Immature natural killer cell (primary cell): ENCODE measurements around the gene CCDC110. TPM values are rescaled to one million over a fixed set of nuclear protein-coding genes. Genes with fewer than 3 reads are reported as not detected.
"Not testable (repeated sequence)": the region's sequence is repeated elsewhere in the genome, so short reads cannot be mapped to it uniquely, and the experiment has no call there.

ENCODE experiments used
- DNase-seq, 3 donors: peaks; one replicate each; pipeline ENCODE4 v3.0.0; 2022; ENCODE audit warnings: mixed read lengths in 1 of 3
- H3K27ac Mint-ChIP-seq, 6 donors: one replicate each; pipeline ENCODE4 v1.8.0; 2020; ENCODE audit warnings: mixed read lengths in 6 of 6, mild to moderate bottlenecking in 5 of 6, inconsistent platforms in 4 of 6, moderate library complexity in 3 of 6
- H3K27me3 Mint-ChIP-seq, 3 donors: one replicate each; pipeline ENCODE4 v1.8.0; 2020 to 2021; ENCODE audit warnings: low read depth in 3 of 3, mild to moderate bottlenecking in 3 of 3, mixed read lengths in 3 of 3, moderate library complexity in 3 of 3, inconsistent platforms in 1 of 3
- H3K36me3 Mint-ChIP-seq, 3 donors: one replicate each; pipeline ENCODE4 v1.8.0; 2020; ENCODE audit warnings: mixed read lengths in 3 of 3, inconsistent platforms in 2 of 3, mild to moderate bottlenecking in 2 of 3
- H3K4me1 Mint-ChIP-seq, 2 donors: one replicate each; pipeline ENCODE4 v1.8.0; 2020; ENCODE audit warnings: inconsistent platforms in 2 of 2, mild to moderate bottlenecking in 2 of 2, mixed read lengths in 2 of 2, moderate library complexity in 1 of 2
- H3K4me3 Mint-ChIP-seq, 5 donors: one replicate each; pipeline ENCODE4 v1.8.0; 2020; ENCODE audit warnings: mild to moderate bottlenecking in 5 of 5, mixed read lengths in 5 of 5, inconsistent platforms in 3 of 5, moderate library complexity in 3 of 5
- H3K9me3 Mint-ChIP-seq, 6 donors: one replicate each; pipeline ENCODE4 v1.8.0; 2020; ENCODE audit warnings: mild to moderate bottlenecking in 6 of 6, mixed read lengths in 6 of 6, inconsistent platforms in 4 of 6, moderate library complexity in 3 of 6
- polyA plus RNA-seq, 3 donors: library from polyadenylated mRNA; unstranded; fragments of 300-500 nt; fragmentation: Illumina TruSeq; gene quantifications; one replicate each; pipeline ENCODE4 v1.2.3, GENCODE V29; 2021

The CCDC110 gene
- polyA plus RNA-seq = not detected

DNA sequence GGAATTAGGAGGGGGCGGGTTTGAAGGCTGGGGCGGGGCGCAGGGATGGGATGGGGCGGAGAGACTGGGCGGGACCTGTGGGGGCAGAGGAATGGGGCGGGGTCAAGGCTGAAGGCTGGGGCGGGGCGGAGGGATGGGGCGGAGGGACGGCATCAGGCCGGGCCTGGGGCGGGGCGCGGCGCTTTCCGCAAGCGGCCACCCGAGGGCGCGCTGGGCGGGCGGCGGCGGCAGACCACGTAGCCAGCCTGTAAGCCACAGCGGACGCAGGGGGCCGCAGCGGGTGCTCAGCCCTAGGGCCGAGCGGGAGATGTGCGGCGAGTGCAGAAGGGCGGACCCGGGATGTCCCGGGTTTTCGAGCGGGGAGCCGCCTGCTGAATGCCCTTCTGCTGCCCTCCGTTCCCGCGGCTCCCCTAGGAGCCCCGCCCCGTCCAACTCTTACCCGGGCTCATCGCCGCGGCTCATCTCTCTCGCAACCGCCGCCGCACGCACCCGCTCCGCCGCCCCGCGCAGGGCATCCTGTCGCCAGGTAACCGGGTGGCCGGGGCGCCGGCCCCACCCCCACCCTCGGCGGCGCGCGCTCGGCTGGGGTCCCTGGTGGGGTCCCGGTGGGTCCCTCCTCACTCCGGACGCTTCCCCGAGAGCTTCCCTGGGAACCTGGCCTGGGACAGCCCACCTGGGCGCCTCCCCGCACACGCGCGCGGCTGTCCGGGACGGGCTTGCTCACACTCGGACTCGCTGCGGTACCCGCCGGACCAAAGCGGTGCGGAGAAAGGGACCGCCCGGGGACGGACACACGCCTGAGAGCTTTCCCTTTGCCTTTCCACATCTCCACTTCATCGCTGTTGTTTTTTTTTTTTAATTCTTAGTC is at the start of gene CCDC110:
Gene CCDC110 (minus strand): TSS at position 499 of the 868 bp plus-strand sequence. CDS start 50 bp downstream, at position 449.
- Mint-ChIP-seq H3K9me3 (peaks cover 0 to under 1% (median 0%) of the 10 kb centered on the region in 6 donors), H3K27me3 (peaks cover 3 to 9% (median 6%) of the 10 kb centered on the region in 3 donors), H3K27ac (peak within 1 kb of the TSS; percentile 58 to 86 (median 76)), H3K4me1 (peaks cover 10 to 16% of the 10 kb centered on the region in 2 donors), H3K4me3 (peak within 1 kb of the TSS; percentile 85 to 98 (median 90)), H3K36me3 (no peaks in the 10 kb centered on the region)
- DNase-seq = peak; percentile 72 to 82 (median 78)

- Mint-ChIP-seq H3K36me3 (no peaks in the 10 kb centered on the region), H3K27ac (no peak overlapping the region), H3K9me3 (peaks cover 0 to 2% (median 0%) of the 10 kb centered on the region in 6 donors), H3K4me3 (no peak overlapping the region), H3K27me3 (peaks cover 2 to 7% (median 3%) of the 10 kb centered on the region in 3 donors), H3K4me1 (no peaks in the 10 kb centered on the region)
- no peak for DNase-seq
Observed at GRCh38 chr4:185520119-185520518, 48.6 kb upstream of the CCDC110 start.

DNA sequence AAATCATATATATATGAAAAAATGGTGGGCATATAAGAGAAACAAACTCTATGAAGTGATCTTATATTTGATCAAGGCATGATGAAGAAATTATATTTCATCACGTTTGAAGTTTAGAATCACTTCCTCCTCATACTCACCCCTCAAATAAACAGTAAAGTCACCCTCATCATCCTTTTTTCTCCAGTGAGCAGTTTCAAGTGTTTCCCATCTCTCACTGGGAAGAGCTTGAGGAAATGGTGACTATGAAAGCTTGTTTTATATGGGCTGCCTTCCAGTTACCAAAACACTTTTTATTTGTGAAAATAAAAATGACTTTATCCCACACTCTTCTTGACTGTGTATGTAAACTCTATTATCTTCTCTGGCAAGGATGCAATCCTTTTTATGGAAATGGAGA is 47.0 kb upstream of the CCDC110 start:
- Mint-ChIP-seq H3K9me3 (peaks cover 0 to 4% (median 0%) of the 10 kb centered on the region in 6 donors), H3K4me3 (no peak overlapping the region), H3K4me1 (peaks cover 4 to 8% of the 10 kb centered on the region in 2 donors), H3K27ac (no peak overlapping the region), H3K27me3 (peaks cover 0 to 12% (median 2%) of the 10 kb centered on the region in 3 donors), H3K36me3 (no peaks in the 10 kb centered on the region)
- DNase-seq = no peak

- Mint-ChIP-seq H3K4me1 (peaks cover 7 to 12% of the 10 kb centered on the region in 2 donors), H3K36me3 (no peaks in the 10 kb centered on the region), H3K27me3 (peaks cover 2 to 16% (median 2%) of the 10 kb centered on the region in 3 donors), H3K9me3 (peaks cover 0 to 4% (median 0%) of the 10 kb centered on the region in 6 donors), H3K27ac (no peak overlapping the region), H3K4me3 (no peak overlapping the region)
- no peak for DNase-seq
Observed at GRCh38 chr4:185518069-185518468, 46.5 kb upstream of the CCDC110 start.

DNA sequence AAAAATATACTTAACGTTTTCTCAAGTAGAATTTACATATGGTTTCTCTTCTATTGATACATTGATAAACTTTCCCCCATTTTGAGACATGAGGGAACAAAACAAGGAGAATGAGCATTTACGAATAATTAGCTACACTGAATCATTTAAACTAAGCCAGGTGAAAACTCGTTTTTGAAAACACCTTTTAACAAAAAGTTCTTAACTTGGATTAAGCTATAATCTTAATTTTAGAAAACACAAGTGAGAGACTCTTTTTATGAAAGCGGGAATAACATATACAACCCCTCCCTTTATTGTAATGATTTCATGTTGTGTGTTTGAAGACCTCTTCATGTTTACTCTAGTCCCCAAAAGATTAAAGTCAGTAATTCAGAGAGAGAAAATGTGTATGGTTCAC is 43.7 kb upstream of the CCDC110 start:
- H3K9me3 Mint-ChIP-seq = peaks cover 0 to 4% (median 0%) of the 10 kb centered on the region in 6 donors
- DNase-seq = no peak
- H3K4me1 Mint-ChIP-seq = peaks cover 11 to 17% of the 10 kb centered on the region in 2 donors
- H3K4me3 Mint-ChIP-seq = no peak overlapping the region
- H3K27me3 Mint-ChIP-seq = peaks cover 5 to 26% (median 5%) of the 10 kb centered on the region in 3 donors
- no peaks in the 10 kb centered on the region for H3K36me3 Mint-ChIP-seq
- no peak overlapping the region for H3K27ac Mint-ChIP-seq

DNA sequence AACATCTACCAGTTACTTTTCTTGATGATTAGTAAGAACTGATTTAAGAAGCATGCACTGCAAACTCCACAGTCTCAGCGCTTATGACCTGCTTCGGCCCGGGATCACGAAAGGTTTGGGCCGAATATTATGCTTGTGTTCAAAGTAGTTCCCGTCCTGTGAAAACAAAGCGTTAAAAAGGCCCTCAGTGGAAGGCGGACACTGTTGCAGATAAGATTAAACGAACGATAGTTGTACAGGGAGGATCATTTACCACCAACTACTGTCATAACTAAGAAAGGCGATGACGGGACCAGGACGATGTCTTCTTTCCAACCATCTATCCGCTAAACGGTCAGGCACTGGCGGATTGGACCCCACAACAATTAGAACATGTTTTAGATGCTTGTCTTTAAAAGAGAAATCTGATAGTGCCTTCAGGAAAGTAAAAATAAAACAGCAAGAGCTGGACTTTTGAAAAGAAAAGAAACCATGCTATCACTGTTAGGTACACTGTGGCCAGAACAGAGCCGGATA is 42.7 kb upstream of the CCDC110 start:
- H3K4me1 Mint-ChIP-seq = peaks cover 11 to 17% of the 10 kb centered on the region in 2 donors
- H3K4me3 Mint-ChIP-seq = peak overlapping the region in 1 of 5 donors; percentile 66
- peaks cover 5 to 26% (median 6%) of the 10 kb centered on the region in 3 donors for H3K27me3 Mint-ChIP-seq
- no peak for DNase-seq
- no peak overlapping the region for H3K27ac Mint-ChIP-seq
- no peaks in the 10 kb centered on the region for H3K36me3 Mint-ChIP-seq
- H3K9me3 Mint-ChIP-seq = peaks cover 0 to 4% (median 0%) of the 10 kb centered on the region in 6 donors

DNA sequence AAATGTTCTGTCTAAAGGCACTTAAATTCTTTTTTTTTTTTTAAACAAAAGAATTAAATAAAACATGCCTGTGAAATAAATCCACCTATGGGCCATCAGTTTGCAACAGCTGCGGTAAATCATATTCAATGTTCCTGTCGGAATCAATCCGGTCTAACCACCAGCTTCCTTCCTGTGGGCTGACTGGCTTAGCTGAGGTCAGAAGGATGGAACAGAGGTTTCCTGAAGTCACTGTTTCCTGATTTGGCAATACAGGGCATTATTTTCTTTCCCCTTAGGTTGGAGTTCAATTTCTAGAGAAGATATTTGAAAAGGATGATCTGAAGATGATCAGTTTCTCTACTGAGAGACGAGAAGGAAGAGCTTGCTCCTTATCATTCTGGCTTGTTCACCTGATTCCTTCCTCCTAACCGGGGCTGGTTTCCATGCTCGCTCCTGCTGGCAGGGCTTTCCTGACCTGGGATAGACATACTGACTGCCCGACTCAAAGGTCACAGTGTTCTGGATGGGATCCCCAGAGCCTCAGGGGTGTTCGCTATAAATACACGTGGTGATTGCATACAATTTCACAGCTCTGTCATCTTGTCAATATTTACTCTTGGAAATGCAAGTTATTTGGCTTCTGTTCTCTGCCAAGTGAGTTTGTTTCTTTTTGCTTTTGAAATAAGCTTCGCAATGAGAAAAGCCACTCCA is 42.1 kb upstream of the CCDC110 start:
- peak overlapping the region in 3 of 5 donors; percentile 18 to 66 (median 36) for H3K4me3 Mint-ChIP-seq
- peaks cover 5 to 26% (median 7%) of the 10 kb centered on the region in 3 donors for H3K27me3 Mint-ChIP-seq
- H3K27ac Mint-ChIP-seq = no peak overlapping the region
- peaks cover 11 to 17% of the 10 kb centered on the region in 2 donors for H3K4me1 Mint-ChIP-seq
- H3K9me3 Mint-ChIP-seq = peaks cover 0 to 4% (median 0%) of the 10 kb centered on the region in 6 donors
- peak; percentile 6 to 16 (median 7) for DNase-seq
- no peaks in the 10 kb centered on the region for H3K36me3 Mint-ChIP-seq

GRCh38 chr4:185512516-185512915 is 41.0 kb upstream of the CCDC110 start:
- no peak overlapping the region for H3K4me3 Mint-ChIP-seq
- peaks cover 5 to 26% (median 7%) of the 10 kb centered on the region in 3 donors for H3K27me3 Mint-ChIP-seq
- peaks cover 11 to 17% of the 10 kb centered on the region in 2 donors for H3K4me1 Mint-ChIP-seq
- DNase-seq = no peak
- H3K9me3 Mint-ChIP-seq = peaks cover 0 to 4% (median 0%) of the 10 kb centered on the region in 6 donors
- H3K27ac Mint-ChIP-seq = no peak overlapping the region
- H3K36me3 Mint-ChIP-seq = no peaks in the 10 kb centered on the region

GRCh38 chr4:185511243-185511642 is 39.7 kb upstream of the CCDC110 start:
- H3K4me3 Mint-ChIP-seq, H3K36me3 Mint-ChIP-seq, DNase-seq, H3K27ac Mint-ChIP-seq, H3K9me3 Mint-ChIP-seq: not testable (repeated sequence)
- Mint-ChIP-seq H3K4me1 (peaks cover 11 to 17% of the 10 kb centered on the region in 2 donors), H3K27me3 (peaks cover 5 to 26% (median 7%) of the 10 kb centered on the region in 3 donors)

GRCh38 chr4:185510806-185511205 is 39.3 kb upstream of the CCDC110 start:
- no peak for DNase-seq
- peaks cover 0 to 4% (median 0%) of the 10 kb centered on the region in 6 donors for H3K9me3 Mint-ChIP-seq
- H3K4me3 Mint-ChIP-seq = no peak overlapping the region
- no peaks in the 10 kb centered on the region for H3K36me3 Mint-ChIP-seq
- peaks cover 6 to 26% (median 7%) of the 10 kb centered on the region in 3 donors for H3K27me3 Mint-ChIP-seq
- no peak overlapping the region for H3K27ac Mint-ChIP-seq
- peaks cover 11 to 17% of the 10 kb centered on the region in 2 donors for H3K4me1 Mint-ChIP-seq

- peaks cover 5 to 6% of the 10 kb centered on the region in 2 donors for H3K4me1 Mint-ChIP-seq
- no peaks in the 10 kb centered on the region for H3K36me3 Mint-ChIP-seq
- no peaks in the 10 kb centered on the region for H3K9me3 Mint-ChIP-seq
- no peak overlapping the region for H3K4me3 Mint-ChIP-seq
- peaks cover 5 to 14% (median 6%) of the 10 kb centered on the region in 3 donors for H3K27me3 Mint-ChIP-seq
- no peak overlapping the region for H3K27ac Mint-ChIP-seq
- no peak for DNase-seq
Observed at GRCh38 chr4:185508181-185508580, 36.6 kb upstream of the CCDC110 start.

DNA sequence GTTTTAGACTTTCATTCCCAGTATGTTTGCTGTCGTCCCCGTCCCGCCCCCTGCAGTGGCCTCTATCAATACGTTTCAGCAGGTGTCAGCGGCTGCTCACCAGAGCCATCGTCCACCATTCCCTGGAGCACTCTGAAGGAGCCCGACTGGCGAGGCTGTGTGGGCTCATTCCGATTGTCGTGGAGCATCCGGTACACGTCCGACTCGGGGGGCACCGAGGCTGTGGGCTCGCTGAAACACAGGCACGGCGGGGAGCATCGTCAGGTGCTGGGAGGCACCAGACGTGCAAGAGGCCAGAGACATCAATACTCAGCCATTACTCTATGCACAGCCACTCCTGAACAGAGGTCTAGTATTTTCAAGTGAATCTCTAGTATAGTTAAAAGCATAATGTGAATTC is 34.9 kb upstream of the CCDC110 start:
- Mint-ChIP-seq H3K9me3 (peaks cover 0 to 2% (median 0%) of the 10 kb centered on the region in 6 donors), H3K27ac (no peak overlapping the region), H3K27me3 (peaks cover 2 to 3% (median 2%) of the 10 kb centered on the region in 3 donors), H3K4me3 (no peak overlapping the region), H3K36me3 (no peaks in the 10 kb centered on the region), H3K4me1 (no peaks in the 10 kb centered on the region)
- DNase-seq = no peak

GRCh38 chr4:185504098-185505047 is 32.8 kb upstream of the CCDC110 start:
- H3K9me3 Mint-ChIP-seq = peaks cover 0 to 2% (median 0%) of the 10 kb centered on the region in 6 donors
- no peak overlapping the region for H3K27ac Mint-ChIP-seq
- no peak overlapping the region for H3K4me3 Mint-ChIP-seq
- peaks cover 2 to 5% (median 5%) of the 10 kb centered on the region in 3 donors for H3K27me3 Mint-ChIP-seq
- H3K36me3 Mint-ChIP-seq = no peaks in the 10 kb centered on the region
- no peaks in the 10 kb centered on the region for H3K4me1 Mint-ChIP-seq
- no peak for DNase-seq
